ENCODE data around the gene MAZ. TPM values are rescaled to one million over a fixed set of nuclear protein-coding genes. Genes with fewer than 3 reads are reported as not detected.

MAZ gene
- polyA plus RNA-seq, 3 donors, result 14.2 to 137 (median 18.8) TPM

DNA sequence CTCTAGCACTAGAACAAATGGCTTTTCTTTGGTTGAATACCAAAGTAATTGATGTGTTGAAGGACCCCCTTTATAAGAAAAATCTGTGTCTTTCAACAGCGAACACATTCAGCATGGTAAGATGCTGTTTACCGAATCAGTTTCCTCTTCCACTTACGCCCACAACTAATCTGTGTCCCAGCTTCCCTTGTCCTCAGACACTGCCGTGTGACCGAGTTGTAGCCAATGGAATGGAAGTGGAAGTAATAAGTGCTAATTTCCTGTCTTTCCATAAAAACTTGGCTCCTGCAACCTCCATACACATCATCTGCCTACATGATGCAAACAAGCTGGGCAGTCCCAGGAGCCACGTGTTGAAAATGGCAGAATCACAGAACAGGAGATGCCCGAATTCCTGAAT lies 46.3 kb downstream of the MAZ start:
- H3K4me2 ChIP-seq (replicated peaks; ENCODE audit: extremely low read depth, low read length, poor library complexity, severe bottlenecking), result no peak overlapping the region
- no peak overlapping the region for H3K9ac ChIP-seq (ENCODE audit: insufficient read depth, low read length, poor library complexity, severe bottlenecking)
- no peak overlapping the region for H2AFZ ChIP-seq (ENCODE audit: insufficient read depth, low read depth, low read length, poor library complexity, severe bottlenecking)
- no peaks in the 10 kb centered on the region for H3K27me3 ChIP-seq (ENCODE audit: control insufficient read depth in 2 of 2, insufficient read depth in 2 of 2, low read length in 2 of 2)
- H3K79me2 ChIP-seq (ENCODE audit: insufficient read depth, low read length), result no peaks in the 10 kb centered on the region
- intact Hi-C loops (cut with micrococcal nuclease), result no loop called here
- H3K4me1 ChIP-seq (ENCODE audit: control insufficient read depth in 1 of 2, insufficient read depth in 2 of 2, low read length in 2 of 2), result no peaks in the 10 kb centered on the region
- no peak overlapping the region for H3K27ac ChIP-seq (ENCODE audit: low read depth in 1 of 2, low read length in 2 of 2)
- peaks cover 16% of the 10 kb centered on the region for H4K20me1 ChIP-seq (ENCODE audit: insufficient read depth, low read length)
- WGBS (ENCODE audit: insufficient coverage), result no CpG with 5 or more reads among the region's 7 CpGs
- H3K4me3 ChIP-seq (replicated peaks in 1 of 3; ENCODE audit: low read depth in 2 of 3, low read length in 3 of 3), result no peak overlapping the region
- Mint-ChIP-seq H3K36me3 (peaks cover 18 to 30% of the 10 kb centered on the region in 2 donors), H3K4me1 (no peaks in the 10 kb centered on the region), H3K4me3 (no peak overlapping the region), H3K27me3 (ENCODE audit: low read depth in 3 of 3) (peaks cover 0 to 5% (median 2%) of the 10 kb centered on the region in 3 donors), H3K27ac (no peak overlapping the region), H3K9me3 (peaks cover 0 to 2% (median 0%) of the 10 kb centered on the region in 7 donors)
- no peak for DNase-seq
- H3K9me3 ChIP-seq (replicated peaks in 1 of 2; ENCODE audit: control insufficient read depth in 1 of 2, insufficient read depth in 1 of 2, low read length in 2 of 2), result no peaks in the 10 kb centered on the region
- peaks cover 3 to 15% of the 10 kb centered on the region in 2 donors for H3K36me3 ChIP-seq (replicated peaks in 1 of 2; ENCODE audit: control insufficient read depth in 1 of 2, insufficient read depth in 2 of 2, low read length in 2 of 2)
- TF ChIP-seq, protein P1, sequence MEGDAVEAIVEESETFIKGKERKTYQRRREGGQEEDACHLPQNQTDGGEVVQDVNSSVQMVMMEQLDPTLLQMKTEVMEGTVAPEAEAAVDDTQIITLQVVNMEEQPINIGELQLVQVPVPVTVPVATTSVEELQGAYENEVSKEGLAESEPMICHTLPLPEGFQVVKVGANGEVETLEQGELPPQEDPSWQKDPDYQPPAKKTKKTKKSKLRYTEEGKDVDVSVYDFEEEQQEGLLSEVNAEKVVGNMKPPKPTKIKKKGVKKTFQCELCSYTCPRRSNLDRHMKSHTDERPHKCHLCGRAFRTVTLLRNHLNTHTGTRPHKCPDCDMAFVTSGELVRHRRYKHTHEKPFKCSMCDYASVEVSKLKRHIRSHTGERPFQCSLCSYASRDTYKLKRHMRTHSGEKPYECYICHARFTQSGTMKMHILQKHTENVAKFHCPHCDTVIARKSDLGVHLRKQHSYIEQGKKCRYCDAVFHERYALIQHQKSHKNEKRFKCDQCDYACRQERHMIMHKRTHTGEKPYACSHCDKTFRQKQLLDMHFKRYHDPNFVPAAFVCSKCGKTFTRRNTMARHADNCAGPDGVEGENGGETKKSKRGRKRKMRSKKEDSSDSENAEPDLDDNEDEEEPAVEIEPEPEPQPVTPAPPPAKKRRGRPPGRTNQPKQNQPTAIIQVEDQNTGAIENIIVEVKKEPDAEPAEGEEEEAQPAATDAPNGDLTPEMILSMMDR (IDR thresholded peaks at IDR 0.05), result no peak

DNA sequence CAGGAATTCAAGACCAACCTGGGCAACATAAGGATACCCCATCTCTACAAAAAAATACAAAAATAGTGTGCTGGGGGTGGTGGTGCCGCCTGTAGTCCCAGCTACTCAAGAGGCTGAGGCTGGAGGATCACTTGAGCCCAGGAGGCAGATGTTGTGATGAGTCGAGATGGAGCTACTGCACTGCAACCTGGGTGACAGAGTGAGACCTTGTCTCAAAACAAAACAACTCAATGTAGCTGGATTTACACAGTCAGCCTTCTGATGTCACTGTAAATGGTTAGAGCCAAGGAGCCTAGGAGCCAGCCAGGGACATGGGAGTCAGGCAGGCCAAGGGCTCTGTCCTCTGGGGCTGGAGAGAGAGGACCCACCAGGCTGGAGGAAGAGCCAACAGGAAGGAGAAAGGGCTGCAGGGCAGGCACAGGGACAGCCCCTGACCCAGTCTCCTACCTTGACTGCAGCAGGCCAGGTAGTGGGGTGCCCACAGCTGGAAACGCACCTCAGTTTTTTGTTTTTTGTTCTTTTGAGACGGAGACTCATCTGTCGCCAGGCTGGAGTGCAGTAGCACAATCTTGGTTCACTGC lies 48.3 kb downstream of the MAZ start:
- H3K36me3 ChIP-seq (replicated peaks in 1 of 2; ENCODE audit: control insufficient read depth in 1 of 2, insufficient read depth in 2 of 2, low read length in 2 of 2), result peaks cover 13 to 17% of the 10 kb centered on the region in 2 donors
- WGBS (ENCODE audit: insufficient coverage), result 100% methylated on average over 2 of the region's 5 CpGs
- H3K4me1 ChIP-seq (ENCODE audit: control insufficient read depth in 1 of 2, insufficient read depth in 2 of 2, low read length in 2 of 2), result no peaks in the 10 kb centered on the region
- H2AFZ ChIP-seq (ENCODE audit: insufficient read depth, low read depth, low read length, poor library complexity, severe bottlenecking), result no peak overlapping the region
- no peak overlapping the region for H3K4me3 ChIP-seq (replicated peaks in 1 of 3; ENCODE audit: low read depth in 2 of 3, low read length in 3 of 3)
- Mint-ChIP-seq H3K27me3 (ENCODE audit: low read depth in 3 of 3) (peaks cover 0 to 4% (median 2%) of the 10 kb centered on the region in 3 donors), H3K4me1 (no peaks in the 10 kb centered on the region), H3K4me3 (no peak overlapping the region), H3K36me3 (peaks cover 21 to 32% of the 10 kb centered on the region in 2 donors), H3K9me3 (no peaks in the 10 kb centered on the region), H3K27ac (peak overlapping the region in 1 of 7 donors; percentile 40)
- H3K79me2 ChIP-seq (ENCODE audit: insufficient read depth, low read length), result no peaks in the 10 kb centered on the region
- intact Hi-C loops (cut with micrococcal nuclease), result no loop called here
- no peak overlapping the region for H3K4me2 ChIP-seq (replicated peaks; ENCODE audit: extremely low read depth, low read length, poor library complexity, severe bottlenecking)
- TF ChIP-seq, protein P1 (IDR thresholded peaks at IDR 0.05), result no peak
- DNase-seq, result no peak
- no peak overlapping the region for H3K9ac ChIP-seq (ENCODE audit: insufficient read depth, low read length, poor library complexity, severe bottlenecking)
- no peaks in the 10 kb centered on the region for H3K9me3 ChIP-seq (replicated peaks in 1 of 2; ENCODE audit: control insufficient read depth in 1 of 2, insufficient read depth in 1 of 2, low read length in 2 of 2)
- H4K20me1 ChIP-seq (ENCODE audit: insufficient read depth, low read length), result peaks cover 12% of the 10 kb centered on the region
- H3K27me3 ChIP-seq (ENCODE audit: control insufficient read depth in 2 of 2, insufficient read depth in 2 of 2, low read length in 2 of 2), result no peaks in the 10 kb centered on the region
- H3K27ac ChIP-seq (ENCODE audit: low read depth in 1 of 2, low read length in 2 of 2), result no peak overlapping the region

Data from CD14-positive monocyte (primary cell).